GM11168 (cell line): ENCODE data around the gene PIGQ.

Experiments used
- in situ Hi-C: fragments of 300-500 bp; cut with MboI; formaldehyde crosslinking; loops from one replicate; pipeline ENCODE4 v1.12.0; 2022; ENCODE audit warnings: low sequenced_read_pairs; ENCODE audit not compliant: unreplicated experiment

PIGQ gene

DNA sequence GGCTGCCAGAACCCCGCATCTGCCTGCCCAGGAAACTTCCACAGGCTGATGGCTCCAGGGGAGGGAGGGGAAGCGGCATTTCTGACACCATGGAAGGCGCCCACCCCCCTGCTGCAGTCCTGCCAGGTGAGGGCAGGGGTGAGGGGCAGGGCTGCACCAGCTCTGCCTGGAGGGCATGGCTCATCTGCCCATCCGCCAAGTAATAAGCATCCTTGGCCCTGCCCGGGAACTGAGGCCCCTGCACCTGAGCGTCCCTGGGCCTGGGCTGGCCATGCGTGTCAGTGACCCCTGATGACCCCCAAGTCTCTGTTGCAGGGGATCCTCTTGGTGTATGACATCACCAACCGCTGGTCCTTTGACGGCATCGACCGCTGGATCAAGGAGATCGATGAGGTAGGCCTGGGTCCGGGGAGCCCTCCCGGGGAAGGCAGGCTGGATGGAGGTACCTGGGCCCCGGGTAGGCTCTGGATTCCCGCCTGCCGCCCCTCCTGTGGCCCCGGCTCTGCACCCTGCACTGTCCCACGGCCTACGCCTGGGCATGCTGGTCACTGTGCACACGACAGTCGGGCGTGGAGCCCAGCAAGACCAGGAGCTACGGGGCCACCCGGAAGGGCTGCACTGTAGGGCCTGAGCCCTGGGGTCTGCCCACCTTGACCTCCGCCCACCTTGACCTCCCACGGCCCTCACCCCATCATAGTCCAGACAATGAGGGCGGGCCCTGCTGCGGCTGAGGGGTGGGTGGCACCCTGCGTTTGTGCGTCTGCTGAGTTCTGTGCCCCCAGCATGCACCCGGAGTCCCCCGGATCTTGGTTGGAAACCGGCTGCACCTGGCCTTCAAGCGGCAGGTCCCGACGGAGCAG, 55.6 kb downstream of the PIGQ start:
- in situ Hi-C loops: no loop called here

DNA sequence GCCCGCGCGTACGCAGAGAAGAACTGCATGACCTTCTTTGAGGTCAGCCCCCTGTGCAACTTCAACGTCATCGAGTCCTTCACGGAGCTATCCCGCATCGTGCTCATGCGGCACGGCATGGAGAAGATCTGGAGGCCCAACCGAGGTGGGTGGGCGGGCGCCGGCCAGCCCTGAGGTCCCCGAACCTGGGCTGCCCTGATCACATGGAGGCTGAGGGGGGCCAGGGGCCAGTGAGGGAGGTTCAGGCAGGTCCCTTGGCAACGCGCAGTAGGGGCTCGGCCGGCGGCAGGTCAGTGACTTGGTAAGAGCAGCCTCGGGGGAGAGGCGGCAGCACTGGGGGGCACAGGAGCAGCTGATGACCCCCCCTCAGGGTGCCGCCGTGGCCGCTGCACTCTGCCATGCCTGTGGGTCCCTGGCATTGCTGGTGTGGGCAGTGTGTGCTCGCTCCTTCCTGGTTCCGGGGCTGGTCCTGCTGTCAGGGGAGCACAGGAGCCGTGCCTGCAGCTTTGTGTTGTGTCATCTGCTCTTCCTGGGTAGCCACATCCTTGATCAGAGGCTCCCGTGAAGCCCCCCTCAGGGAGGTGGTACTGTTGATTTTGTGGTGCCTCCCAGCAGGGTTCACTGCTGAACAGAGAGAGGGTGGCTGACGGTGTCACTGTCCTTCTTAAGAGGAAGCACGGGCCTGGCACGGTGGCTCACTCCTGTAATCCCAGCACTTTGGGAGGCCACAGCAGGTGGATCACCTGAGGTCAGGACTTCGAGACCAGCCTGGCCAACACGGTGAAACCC, 56.4 kb downstream of the PIGQ start:
- in situ Hi-C loops: no loop called here

DNA sequence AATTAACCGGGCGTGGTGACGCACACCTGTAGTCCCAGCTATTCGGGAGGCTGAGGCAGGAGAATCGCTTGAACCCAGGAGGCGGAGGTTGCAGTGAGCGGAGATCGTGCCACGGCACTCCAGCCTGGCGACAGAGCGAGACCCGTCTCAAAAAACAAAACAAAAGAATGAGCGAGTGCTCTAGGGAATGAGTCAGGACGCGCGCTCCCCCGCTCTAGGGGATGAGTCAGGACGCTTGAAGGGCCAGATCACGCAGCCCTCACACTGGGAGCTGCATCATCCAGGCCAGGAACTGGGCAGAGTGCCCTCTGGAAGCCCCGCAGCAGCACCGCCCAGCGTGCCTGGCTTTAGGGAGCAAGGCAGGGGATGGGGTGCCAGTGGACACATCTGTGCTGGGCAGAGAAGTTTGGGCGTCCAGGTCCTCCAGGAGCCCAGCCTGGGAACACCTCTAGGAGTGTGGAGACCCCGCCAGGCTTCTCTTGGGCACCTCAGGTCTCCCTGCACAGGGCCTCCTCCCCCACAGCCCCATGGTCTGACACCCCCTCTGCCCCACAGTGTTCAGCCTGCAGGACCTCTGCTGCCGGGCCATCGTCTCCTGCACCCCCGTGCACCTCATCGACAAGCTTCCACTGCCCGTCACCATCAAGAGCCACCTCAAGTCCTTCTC, 57.2 kb downstream of the PIGQ start:
- in situ Hi-C loops: no loop called here

DNA sequence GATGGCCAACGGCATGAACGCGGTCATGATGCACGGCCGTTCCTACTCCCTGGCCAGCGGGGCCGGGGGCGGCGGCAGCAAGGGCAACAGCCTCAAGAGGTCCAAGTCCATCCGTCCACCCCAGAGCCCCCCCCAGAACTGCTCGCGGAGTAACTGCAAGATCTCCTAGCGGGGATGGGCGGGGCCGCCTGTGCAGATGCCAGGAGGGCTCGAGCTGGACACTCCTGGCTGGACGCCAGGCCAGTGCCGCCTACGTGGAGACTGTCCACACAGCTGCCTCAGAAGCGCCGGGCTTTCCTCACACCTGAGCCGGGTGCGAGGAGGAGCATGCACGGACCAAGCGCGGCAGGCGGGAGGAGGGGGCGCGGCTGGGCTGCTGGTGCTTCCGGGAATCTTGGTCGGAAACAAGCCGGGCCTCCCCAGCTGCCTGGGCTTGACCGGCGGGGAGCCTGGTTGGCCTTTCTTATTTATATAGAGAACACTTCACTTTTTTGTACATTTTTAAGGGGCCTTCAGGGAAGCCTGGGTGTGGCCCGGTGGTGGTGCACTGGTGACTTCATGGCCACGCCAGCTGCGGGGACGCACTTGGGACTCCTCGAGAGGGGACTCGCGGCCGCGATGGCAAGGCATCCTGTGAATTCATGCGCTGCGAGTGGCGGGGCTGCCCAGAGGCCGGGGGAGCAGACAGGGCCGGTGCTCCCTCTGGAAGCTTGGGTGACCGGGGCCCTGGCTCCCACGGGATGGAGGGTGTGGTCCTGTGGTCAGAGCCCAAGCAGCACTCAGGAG, 57.9 kb downstream of the PIGQ start:
- in situ Hi-C loops: no loop called here

DNA sequence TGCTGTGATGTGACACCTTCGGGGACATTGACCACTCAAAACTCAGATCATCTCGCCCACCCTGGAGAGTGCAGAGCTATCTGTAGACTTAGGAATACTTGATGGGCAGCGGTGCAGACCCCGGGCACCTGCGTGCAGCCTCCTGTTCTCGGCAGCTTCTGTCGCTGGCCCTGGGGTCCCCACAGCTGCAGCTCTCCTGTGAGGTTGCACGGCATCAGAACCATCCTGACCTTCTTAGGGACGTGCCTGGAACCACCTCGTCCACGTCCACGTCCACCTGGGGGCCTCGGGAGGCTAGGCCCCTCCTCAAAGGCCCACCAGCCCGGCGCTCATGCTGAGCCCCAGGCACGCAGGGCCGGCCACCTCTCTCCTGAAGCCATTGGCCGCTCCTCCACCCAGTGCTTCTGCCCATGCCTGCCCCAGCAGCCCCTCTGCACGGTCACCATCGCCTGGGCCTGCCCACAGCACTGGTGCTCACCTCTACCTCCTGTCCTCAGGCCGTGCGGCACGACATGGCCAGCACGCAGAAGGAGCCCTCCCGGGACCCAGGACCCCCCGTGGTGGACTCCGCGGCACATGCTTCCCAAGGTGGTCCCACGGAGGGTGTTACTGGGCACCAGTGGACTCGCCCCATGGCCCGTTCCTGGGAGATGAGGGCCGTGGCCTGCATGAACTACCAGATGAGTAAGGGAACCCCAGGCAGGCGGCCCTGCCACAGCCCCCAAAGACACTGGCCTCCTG, 58.7 kb downstream of the PIGQ start:
- in situ Hi-C loops: no loop called here

DNA sequence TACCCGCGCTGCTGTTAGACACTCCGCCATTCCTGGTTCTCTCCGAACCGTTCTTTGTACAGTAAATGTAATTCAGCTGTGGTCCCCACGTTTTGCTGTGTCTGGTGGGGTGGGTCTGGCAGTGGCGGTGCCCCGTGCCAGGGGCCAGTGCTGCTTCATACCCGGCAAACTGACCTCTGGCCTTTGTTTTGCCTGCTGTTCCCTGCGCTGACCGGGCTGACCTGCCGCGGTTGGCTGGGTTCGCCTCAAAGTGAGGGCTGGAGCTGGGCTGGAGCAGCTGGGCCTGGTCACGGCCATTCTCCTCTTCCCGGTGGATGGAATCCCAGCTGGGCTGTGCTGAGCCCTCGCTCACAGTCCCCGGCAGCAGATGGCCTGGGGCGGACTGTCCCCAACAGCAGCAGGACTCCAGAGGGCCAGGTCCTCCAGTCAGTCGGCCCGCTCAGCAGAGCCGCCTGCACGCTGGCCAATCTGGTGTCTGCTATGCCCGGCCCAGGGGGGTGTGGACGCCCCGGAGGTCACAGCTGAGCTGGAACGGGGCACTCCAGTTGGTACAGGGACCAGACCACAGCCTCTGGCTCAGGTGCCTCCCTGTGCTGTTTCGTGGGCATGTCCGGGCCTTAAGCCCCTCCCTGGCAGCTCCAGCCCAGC, 59.5 kb downstream of the PIGQ start:
- in situ Hi-C loops: no loop called here

DNA sequence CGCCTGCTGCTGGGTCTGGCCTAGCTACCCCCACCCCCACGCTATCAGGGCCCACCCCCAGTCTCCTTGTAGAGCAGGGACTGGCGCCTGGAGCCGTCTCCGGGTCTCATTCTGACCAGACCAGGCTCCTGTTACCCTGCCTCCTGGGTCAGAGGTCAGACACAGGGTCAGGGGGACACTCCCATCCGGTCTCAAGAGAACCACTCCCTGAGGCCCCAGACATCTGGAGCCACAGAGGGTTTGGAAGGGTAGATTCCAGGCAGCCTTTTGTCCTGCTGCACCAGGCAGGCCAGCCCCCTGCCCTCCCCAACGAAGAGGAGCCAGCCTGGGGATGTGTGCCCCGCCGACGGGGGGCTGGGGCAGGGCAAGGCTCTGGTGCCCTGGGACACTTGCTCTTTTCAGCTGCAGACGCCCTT, 60.1 kb downstream of the PIGQ start:
- in situ Hi-C loops: no loop called here

DNA sequence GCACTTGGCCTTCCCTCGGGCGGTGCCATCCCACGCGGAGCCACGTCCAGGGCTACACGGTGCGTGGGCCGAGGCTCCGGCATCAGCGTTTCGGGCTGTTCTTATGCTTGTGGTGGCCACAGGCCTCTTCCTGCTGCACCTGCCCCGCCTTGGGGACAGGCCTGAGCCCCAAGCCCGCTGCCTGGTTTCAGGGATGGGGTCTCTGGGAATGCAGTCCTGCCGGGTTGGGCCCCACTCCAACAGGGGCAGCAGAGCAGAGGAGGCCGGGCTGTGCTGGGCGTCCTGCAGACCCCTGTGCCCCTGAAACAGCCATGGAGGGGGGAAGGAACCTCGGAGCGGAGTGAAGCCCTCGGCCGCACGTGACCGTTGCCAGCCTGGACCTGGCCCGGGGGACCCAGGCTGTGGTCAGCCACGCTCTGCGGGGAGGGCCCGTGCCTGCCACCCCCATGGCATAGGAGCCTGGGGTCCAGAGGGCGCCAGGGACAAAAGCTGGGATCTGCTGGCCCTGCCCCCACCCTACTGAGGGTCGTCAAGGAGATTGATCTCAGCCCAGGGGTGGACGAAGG, 60.6 kb downstream of the PIGQ start:
- in situ Hi-C loops: no loop called here

DNA sequence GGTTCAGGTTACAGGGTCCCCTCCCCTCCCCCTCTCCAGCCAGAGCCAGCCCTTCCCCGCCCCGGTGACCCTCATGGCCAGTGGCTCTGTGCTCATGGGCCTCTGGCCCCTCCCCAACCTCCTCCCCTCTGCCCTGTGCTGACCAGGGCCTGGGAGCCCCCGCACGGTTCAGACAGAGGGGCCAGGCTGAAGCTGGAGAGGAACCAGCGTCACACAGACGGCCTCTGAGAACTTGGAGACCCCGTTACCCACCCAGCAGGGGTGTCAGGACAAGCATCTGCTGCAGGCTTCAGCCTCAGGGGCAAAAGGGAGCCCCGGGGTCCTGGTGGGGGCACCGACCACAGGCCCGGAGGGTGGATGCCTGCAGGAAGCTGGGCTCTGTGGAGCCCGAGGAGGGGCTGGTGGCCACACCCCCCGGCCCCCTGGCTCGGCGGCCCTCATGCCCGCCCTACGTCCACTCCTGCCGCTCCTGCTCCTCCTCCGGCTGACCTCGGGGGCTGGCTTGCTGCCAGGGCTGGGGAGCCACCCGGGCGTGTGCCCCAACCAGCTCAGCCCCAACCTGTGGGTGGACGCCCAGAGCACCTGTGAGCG, 61.1 kb downstream of the PIGQ start, which contains the start of gene WFIKKN1:
Gene WFIKKN1, plus strand, starts transcription at position 171 of the 591 bp plus-strand sequence. Its CDS starts 269 bp downstream, at position 440.
- in situ Hi-C loops: no loop called here

DNA sequence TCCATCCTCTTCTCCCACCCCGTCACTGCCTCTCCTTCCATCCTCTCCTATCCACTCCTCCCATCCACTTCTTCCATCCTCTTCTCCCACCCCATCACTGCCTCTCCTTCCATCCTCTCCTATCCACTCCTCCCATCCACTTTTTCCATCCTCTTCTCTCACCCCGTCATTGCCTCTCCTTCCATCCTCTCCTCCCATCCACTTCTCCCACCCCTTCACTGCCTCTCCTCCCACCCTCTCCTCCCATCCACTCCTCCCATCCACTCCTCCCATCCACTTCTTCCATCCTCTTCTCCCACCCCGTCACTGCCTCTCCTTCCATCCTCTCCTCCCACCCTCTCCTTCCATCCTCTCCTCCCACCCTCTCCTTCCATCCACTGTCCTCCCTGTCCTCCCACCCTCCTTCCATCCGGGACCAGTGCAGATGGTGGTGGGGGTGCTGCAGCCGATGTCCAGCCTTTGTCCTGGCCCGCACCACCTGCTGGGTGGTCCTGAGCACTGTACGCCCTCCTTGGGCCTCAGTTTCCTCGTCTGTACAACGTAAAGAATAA, 62.1 kb downstream of the PIGQ start:
- in situ Hi-C loops: no loop called here

DNA sequence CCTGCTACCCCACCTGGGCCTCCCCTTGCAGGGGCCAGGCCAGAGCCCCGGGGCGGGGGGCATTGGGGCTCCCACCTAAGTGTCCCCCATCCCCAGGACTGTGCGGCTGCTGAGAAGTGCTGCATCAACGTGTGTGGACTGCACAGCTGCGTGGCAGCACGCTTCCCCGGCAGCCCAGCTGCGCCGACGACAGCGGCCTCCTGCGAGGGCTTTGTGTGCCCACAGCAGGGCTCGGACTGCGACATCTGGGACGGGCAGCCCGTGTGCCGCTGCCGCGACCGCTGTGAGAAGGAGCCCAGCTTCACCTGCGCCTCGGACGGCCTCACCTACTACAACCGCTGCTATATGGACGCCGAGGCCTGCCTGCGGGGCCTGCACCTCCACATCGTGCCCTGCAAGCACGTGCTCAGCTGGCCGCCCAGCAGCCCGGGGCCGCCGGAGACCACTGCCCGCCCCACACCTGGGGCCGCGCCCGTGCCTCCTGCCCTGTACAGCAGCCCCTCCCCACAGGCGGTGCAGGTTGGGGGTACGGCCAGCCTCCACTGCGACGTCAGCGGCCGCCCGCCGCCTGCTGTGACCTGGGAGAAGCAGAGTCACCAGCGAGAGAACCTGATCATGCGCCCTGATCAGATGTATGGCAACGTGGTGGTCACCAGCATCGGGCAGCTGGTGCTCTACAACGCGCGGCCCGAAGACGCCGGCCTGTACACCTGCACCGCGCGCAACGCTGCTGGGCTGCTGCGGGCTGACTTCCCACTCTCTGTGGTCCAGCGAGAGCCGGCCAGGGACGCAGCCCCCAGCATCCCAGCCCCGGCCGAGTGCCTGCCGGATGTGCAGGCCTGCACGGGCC, 62.9 kb downstream of the PIGQ start:
- in situ Hi-C loops: no loop called here

DNA sequence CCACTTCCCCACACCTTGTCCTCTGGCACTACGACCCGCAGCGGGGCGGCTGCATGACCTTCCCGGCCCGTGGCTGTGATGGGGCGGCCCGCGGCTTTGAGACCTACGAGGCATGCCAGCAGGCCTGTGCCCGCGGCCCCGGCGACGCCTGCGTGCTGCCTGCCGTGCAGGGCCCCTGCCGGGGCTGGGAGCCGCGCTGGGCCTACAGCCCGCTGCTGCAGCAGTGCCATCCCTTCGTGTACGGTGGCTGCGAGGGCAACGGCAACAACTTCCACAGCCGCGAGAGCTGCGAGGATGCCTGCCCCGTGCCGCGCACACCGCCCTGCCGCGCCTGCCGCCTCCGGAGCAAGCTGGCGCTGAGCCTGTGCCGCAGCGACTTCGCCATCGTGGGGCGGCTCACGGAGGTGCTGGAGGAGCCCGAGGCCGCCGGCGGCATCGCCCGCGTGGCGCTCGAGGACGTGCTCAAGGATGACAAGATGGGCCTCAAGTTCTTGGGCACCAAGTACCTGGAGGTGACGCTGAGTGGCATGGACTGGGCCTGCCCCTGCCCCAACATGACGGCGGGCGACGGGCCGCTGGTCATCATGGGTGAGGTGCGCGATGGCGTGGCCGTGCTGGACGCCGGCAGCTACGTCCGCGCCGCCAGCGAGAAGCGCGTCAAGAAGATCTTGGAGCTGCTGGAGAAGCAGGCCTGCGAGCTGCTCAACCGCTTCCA, 63.7 kb downstream of the PIGQ start:
- in situ Hi-C loops: no loop called here
